ENCODE results near the gene PFDN1. TPM values are rescaled to one million over a fixed set of nuclear protein-coding genes. Genes with fewer than 3 reads are reported as not detected.

PFDN1 gene
- total and polyA plus RNA-seq, 2 experiments from 2014 or later: 119 to 256 TPM

- ATAC-seq (no peak), DNase-seq (ENCODE audit: low spot score) (no peak)
- no peak overlapping the region for H2AFZ ChIP-seq
- H3K9me3 Mint-ChIP-seq: no peaks in the 10 kb centered on the region
- TF ChIP-seq STAT1 (IDR thresholded peaks at IDR 0.05; ENCODE audit: unreplicated experiment) (no peak), JUNB (IDR thresholded peaks at IDR 0.05; ENCODE audit: unreplicated experiment) (no peak), CREB1 (CRISPR knock-in tag; IDR thresholded peaks at IDR 0.05; ENCODE audit: low read depth) (no peak), EZH2 (IDR thresholded peaks at IDR 0.05; ENCODE audit: low read depth, unreplicated experiment) (no peak), ZNF114 (CRISPR knock-in tag; IDR thresholded peaks at IDR 0.05) (no peak), EZH2phosphoT487 (IDR thresholded peaks at IDR 0.05; ENCODE audit: unreplicated experiment) (no peak), NANOG (IDR thresholded peaks at IDR 0.05; ENCODE audit: borderline replicate concordance) (no peak), ZNF462 (CRISPR knock-in tag; IDR thresholded peaks at IDR 0.05) (no peak)
- peaks cover 4% of the 10 kb centered on the region for H3K27me3 Mint-ChIP-seq (ENCODE audit: insufficient read depth, low read depth, poor library complexity)
- H3K27ac ChIP-seq (ENCODE audit: low read depth): no peak overlapping the region
- H4K20me1 ChIP-seq (replicated peaks; ENCODE audit: insufficient read depth): peaks cover 16% of the 10 kb centered on the region
- no peak overlapping the region for H3K4me2 ChIP-seq
- no peak overlapping the region for H3K4me3 ChIP-seq
- peaks cover 7% of the 10 kb centered on the region; the same call in 2 of the 3 replicates for H3K36me3 Mint-ChIP-seq (ENCODE audit: low read depth)
- H3K79me2 ChIP-seq (replicated peaks; ENCODE audit: insufficient read depth): peaks cover 46% of the 10 kb centered on the region
- no peak overlapping the region; the same call in 1 of the 2 replicates for H3K27ac Mint-ChIP-seq
- H3K27me3 ChIP-seq (ENCODE audit: insufficient read depth): no peaks in the 10 kb centered on the region
- H3K4me1 ChIP-seq (ENCODE audit: insufficient read depth): peaks cover 19% of the 10 kb centered on the region
- no peaks in the 10 kb centered on the region for H3K36me3 ChIP-seq (ENCODE audit: insufficient read depth)
- peaks cover 27% of the 10 kb centered on the region for H3K4me1 Mint-ChIP-seq
- H3K4me3 Mint-ChIP-seq: no peak overlapping the region
- H3F3A ChIP-seq (replicated peaks; ENCODE audit: low read depth): peaks cover 3% of the 10 kb centered on the region; the same call in 1 of the 2 replicates
- H3K9me2 ChIP-seq (ENCODE audit: insufficient read depth): no peaks in the 10 kb centered on the region
Measured at GRCh38 chr5:140250386-140250785, 52.5 kb downstream of the PFDN1 start.

Measured in GM23338 (cell line).